HepG2 (cell line): ENCODE results near the gene CABLES1. TPM values are rescaled to one million over a fixed set of nuclear protein-coding genes. Genes with fewer than 3 reads are reported as not detected.
A peak's percentile ranks its signal among the peaks of the same experiment; 100 is the strongest.

Experiments used
- ATF7 ChIP-seq, 2 experiments: fragments of 450-650 bp in 1 of 2; sonication (generic) in 1 of 2; formaldehyde crosslinking in 1 of 2; IDR thresholded peaks; 2 replicates each; pipeline versions ENCODE4 v1.4.0 to v1.6.1; 2016 to 2020; ENCODE audit warnings: antibody characterized with exemption in 1 of 2, mild to moderate bottlenecking in 1 of 2, missing genetic modification reagents in 1 of 2
- HNF1B ChIP-seq: sonication (generic); formaldehyde crosslinking; IDR thresholded peaks from 2 replicates; pipeline ENCODE4 v1.5.1; 2020; ENCODE audit warnings: mild to moderate bottlenecking, moderate library complexity, missing genetic modification reagents
- HOMEZ ChIP-seq: IDR thresholded peaks from 2 replicates; pipeline ENCODE4 v1.6.1; 2016; ENCODE audit warnings: low read depth
- ISX ChIP-seq: sonication (generic); formaldehyde crosslinking; conservative IDR thresholded peaks from 2 replicates; pipeline ENCODE4 v1.5.0; 2020; ENCODE audit warnings: missing genetic modification reagents
- KMT2A ChIP-seq: sonication (generic); formaldehyde crosslinking; IDR thresholded peaks from 2 replicates; pipeline ENCODE4 v1.4.0; 2020; ENCODE audit warnings: missing genetic modification reagents
- PAXIP1 ChIP-seq: sonication (generic); formaldehyde crosslinking; conservative IDR thresholded peaks from 2 replicates; pipeline ENCODE4 v1.4.0; 2020; ENCODE audit warnings: mild to moderate bottlenecking, missing genetic modification reagents, moderate library complexity
- PBX3 ChIP-seq: sonication (generic); formaldehyde crosslinking; IDR thresholded peaks from 2 replicates; pipeline ENCODE4 v1.8.1; 2023; ENCODE audit warnings: missing genetic modification reagents, inconsistent platforms, borderline replicate concordance
- PHF21A ChIP-seq: sonication (generic); formaldehyde crosslinking; IDR thresholded peaks from 2 replicates; pipeline ENCODE4 v1.5.0; 2020; ENCODE audit warnings: mild to moderate bottlenecking, missing genetic modification reagents
- PHF5A ChIP-seq: IDR thresholded peaks from one replicate; pipeline ENCODE4 v1.6.1; 2018; ENCODE audit warnings: low read depth, missing genetic modification reagents; ENCODE audit not compliant: unreplicated experiment
- RBAK ChIP-seq: sonication (generic); formaldehyde crosslinking; IDR thresholded peaks from 2 replicates; pipeline ENCODE4 v1.5.1; 2020; ENCODE audit warnings: mild to moderate bottlenecking, missing genetic modification reagents
- SIN3B ChIP-seq: fragments of 150-350 bp; IDR thresholded peaks from 2 replicates; pipeline ENCODE4 v1.6.1; 2014; ENCODE audit warnings: low read length
- TCF12 ChIP-seq, 2 experiments: fragments of 450-650 bp in 1 of 2; sonication (generic) in 1 of 2; formaldehyde crosslinking in 1 of 2; IDR thresholded peaks; 2 replicates each; pipeline versions ENCODE4 v1.6.1 to v1.8.0; 2017 to 2022; ENCODE audit warnings: antibody characterized with exemption in 1 of 2, mild to moderate bottlenecking in 1 of 2, missing genetic modification reagents in 1 of 2, moderate library complexity in 1 of 2
- TCF7 ChIP-seq: sonication (generic); IDR thresholded peaks from 2 replicates; pipeline ENCODE4 v1.6.1; 2016; ENCODE audit warnings: antibody characterized with exemption, low read depth
- ZBTB21 ChIP-seq: sonication (generic); formaldehyde crosslinking; IDR thresholded peaks from 2 replicates; pipeline ENCODE4 v1.4.0; 2020; ENCODE audit warnings: missing genetic modification reagents
- ZBTB49 ChIP-seq: sonication (generic); formaldehyde crosslinking; IDR thresholded peaks from 2 replicates; pipeline ENCODE4 v1.4.0; 2020; ENCODE audit warnings: missing genetic modification reagents, borderline replicate concordance
- ZFP82 ChIP-seq: sonication (generic); formaldehyde crosslinking; IDR thresholded peaks from 2 replicates; pipeline ENCODE4 v1.5.1; 2020; ENCODE audit warnings: mild to moderate bottlenecking, missing genetic modification reagents, borderline replicate concordance
- ZFYVE20 ChIP-seq: sonication (generic); formaldehyde crosslinking; IDR thresholded peaks from 2 replicates; pipeline ENCODE4 v1.8.0; 2023; ENCODE audit warnings: low read depth, mild to moderate bottlenecking, moderate library complexity, missing genetic modification reagents, borderline replicate concordance
- ZNF501 ChIP-seq: sonication (generic); formaldehyde crosslinking; IDR thresholded peaks from 2 replicates; pipeline ENCODE4 v1.5.1; 2020; ENCODE audit warnings: mild to moderate bottlenecking, moderate library complexity, missing genetic modification reagents
- ZNF616 ChIP-seq: sonication (generic); formaldehyde crosslinking; IDR thresholded peaks from 2 replicates; pipeline ENCODE4 v1.5.0; 2020; ENCODE audit warnings: low read depth, mild to moderate bottlenecking, missing genetic modification reagents
- polyA plus RNA-seq, 8 experiments: library from polyadenylated mRNA; depleted of rRNA in 3 of 8; stranded (reverse) in 7 of 8; unstranded in 1 of 8; fragments of >200 nt; fragmentation: Illumina TruSeq in 4 of 8; extraction: Trizol in 4 of 8; gene quantifications; 2 replicates each; pipeline versions ENCODE4 v1.2.1 to v1.2.3, GENCODE V29; 2011 to 2016; ENCODE audit warnings: low read depth in 4 of 8, missing spikeins in 1 of 8, mixed read lengths in 1 of 8; ENCODE audit not compliant: insufficient read depth in 1 of 8
- total RNA-seq, 5 experiments: library from RNA; depleted of rRNA; stranded (reverse); fragments of >200 nt; fragmentation: Illumina TruSeq; extraction: Trizol; gene quantifications; 2 replicates each; pipeline ENCODE4 v1.2.3, GENCODE V29; 2016; ENCODE audit warnings: low read depth in 1 of 5

The CABLES1 gene
- total and polyA plus RNA-seq, 2 of the 13 experiments (the other 11 are each of a cell fraction or from before 2014, with no cell fraction given): 14.7 to 25.8 TPM

- TF ChIP-seq TCF7 (peak; percentile 21; the same call in 1 of the 2 replicates), PHF21A (CRISPR knock-in tag) (0 out of 2 replicates have a peak, but pooled peaks have one; percentile 23), KMT2A (no peak), PBX3 (CRISPR knock-in tag) (no peak), ATF7 (IDR thresholded peaks at IDR 0.05) (no peak), ATF7 (CRISPR knock-in tag; IDR thresholded peaks at IDR 0.05) (no peak), RBAK (no peak), ZFP82 (no peak), TCF12 (IDR thresholded peaks at IDR 0.05) (no peak), TCF12 (CRISPR knock-in tag; IDR thresholded peaks at IDR 0.05) (no peak), HOMEZ (CRISPR knock-in tag) (peak; percentile 27; the same call in 1 of the 2 replicates), ZFYVE20 (CRISPR knock-in tag) (no peak), SIN3B (no peak), ZBTB21 (CRISPR knock-in tag) (no peak), HNF1B (CRISPR knock-in tag) (0 out of 2 replicates have a peak, but pooled peaks have one; percentile 52), ISX (no peak), ZNF501 (peak; percentile 35; the same call in 1 of the 2 replicates), ZBTB49 (CRISPR knock-in tag) (no peak), PHF5A (peak; percentile 42), ZNF616 (CRISPR knock-in tag) (no peak), PAXIP1 (CRISPR knock-in tag) (peak; percentile 63)
These were observed 121.9 kb downstream of the CABLES1 start (continued) for GRCh38 chr18:23257137-23257536.
